HEK293 (cell line): ENCODE results near the gene PIK3CD.

ENCODE experiments used
- CTCF ChIA-PET: fragments of 350-600 bp; formaldehyde crosslinking; extraction: SDS; loops from one replicate; lab custom pipeline; 2021; ENCODE audit warnings: antibody characterized with exemption; lab: Yijun Ruan, JAX
- POLR2A ChIA-PET: fragments of 300-600 bp; formaldehyde crosslinking; extraction: SDS; loops from one replicate; lab custom pipeline; 2020; ENCODE audit warnings: antibody characterized with exemption, inconsistent platforms; lab: Yijun Ruan, JAX
- H3K27ac ChIP-seq: fragments of 200-500 bp; sonication (Bioruptor generic); 2 replicates; pipeline ENCODE4 v1.5.1; 2014; ENCODE audit warnings: low read depth, low read length, control low read depth, inconsistent platforms; ENCODE audit errors: extremely low read depth
- H3K36me3 ChIP-seq, 2 experiments: fragments of 200-500 bp in 1 of 2; sonication (Bioruptor generic) in 1 of 2; 1 replicate in 1 of 2; 2 replicates in 1 of 2; pipeline ENCODE4 v1.5.1; 2014 to 2017; ENCODE audit warnings: inconsistent platforms in 2 of 2, low read length in 2 of 2; ENCODE audit not compliant: control insufficient read depth in 2 of 2, insufficient read depth in 1 of 2
- H3K4me1 ChIP-seq: fragments of 200-500 bp; sonication (Bioruptor generic); 2 replicates; pipeline ENCODE4 v1.5.1; 2014; ENCODE audit warnings: mild to moderate bottlenecking, low read length, inconsistent platforms; ENCODE audit not compliant: control insufficient read depth, insufficient read depth
- H3K4me3 ChIP-seq: 2 replicates; pipeline ENCODE4 v1.5.1; 2011; ENCODE audit warnings: low read depth, mild to moderate bottlenecking, control low read depth, low read length, moderate library complexity
- H3K9me3 ChIP-seq: fragments of 200-500 bp; sonication (Bioruptor generic); 2 replicates; pipeline ENCODE4 v1.5.1; 2014; ENCODE audit warnings: low read depth, low read length, inconsistent platforms; ENCODE audit not compliant: control insufficient read depth, insufficient read depth
- EGR2 ChIP-seq: fragments of 450-650 bp; formaldehyde crosslinking; IDR thresholded peaks from 2 replicates; pipeline ENCODE4 v1.5.1; 2016; ENCODE audit warnings: low read depth, missing biosample characterization, missing genetic modification characterization
- REPIN1 ChIP-seq: fragments of 450-650 bp; formaldehyde crosslinking; IDR thresholded peaks from 2 replicates; pipeline ENCODE4 v1.5.1; 2017; ENCODE audit warnings: missing biosample characterization, missing genetic modification characterization, low read depth
- TRIM28 ChIP-seq: IDR thresholded peaks from 2 replicates; pipeline ENCODE4 v1.6.1; 2011; ENCODE audit warnings: low read length, control low read depth, borderline replicate concordance
- YY2 ChIP-seq: fragments of 450-650 bp; formaldehyde crosslinking; IDR thresholded peaks from 2 replicates; pipeline ENCODE4 v1.5.1; 2016; ENCODE audit warnings: missing biosample characterization, missing genetic modification characterization
- ZBTB8A ChIP-seq: fragments of 450-650 bp; formaldehyde crosslinking; IDR thresholded peaks from 2 replicates; pipeline ENCODE4 v1.5.1; 2016; ENCODE audit warnings: missing biosample characterization, missing genetic modification characterization
- ZFP37 ChIP-seq: fragments of 450-650 bp; formaldehyde crosslinking; IDR thresholded peaks from 2 replicates; pipeline ENCODE4 v1.5.1; 2016; ENCODE audit warnings: missing biosample characterization, missing genetic modification characterization
- ZNF169 ChIP-seq: fragments of 450-650 bp; formaldehyde crosslinking; IDR thresholded peaks from 2 replicates; pipeline ENCODE4 v1.5.1; 2016; ENCODE audit warnings: missing biosample characterization, missing genetic modification characterization
- ZNF184 ChIP-seq: fragments of 450-650 bp; IDR thresholded peaks from 2 replicates; pipeline ENCODE4 v1.5.1; 2018; ENCODE audit warnings: missing biosample characterization, mild to moderate bottlenecking, missing genetic modification characterization
- ZNF211 ChIP-seq: fragments of 450-650 bp; formaldehyde crosslinking; IDR thresholded peaks from 2 replicates; pipeline ENCODE4 v1.5.1; 2016; ENCODE audit warnings: low read depth, missing biosample characterization, missing genetic modification characterization
- ZNF274 ChIP-seq, 2 experiments: fragments of 200-500 bp in 1 of 2; fragments of 450-650 bp in 1 of 2; sonication (Bioruptor generic) in 1 of 2; formaldehyde crosslinking in 1 of 2; IDR thresholded peaks; 2 replicates each; pipeline versions ENCODE4 v1.5.1 to v1.6.1; 2014 to 2016; ENCODE audit warnings: borderline replicate concordance in 1 of 2, inconsistent platforms in 1 of 2, low read length in 1 of 2, missing biosample characterization in 1 of 2, missing genetic modification characterization in 1 of 2
- ZNF354C ChIP-seq: fragments of 450-650 bp; formaldehyde crosslinking; IDR thresholded peaks from 2 replicates; pipeline ENCODE4 v1.5.1; 2016; ENCODE audit warnings: missing biosample characterization, missing genetic modification characterization, low read depth, borderline replicate concordance
- ZNF501 ChIP-seq: fragments of 450-650 bp; formaldehyde crosslinking; IDR thresholded peaks from 2 replicates; pipeline ENCODE4 v1.5.1; 2016; ENCODE audit warnings: missing biosample characterization, missing genetic modification characterization
- ZNF510 ChIP-seq: fragments of 450-650 bp; formaldehyde crosslinking; IDR thresholded peaks from 2 replicates; pipeline ENCODE4 v1.5.1; 2018; ENCODE audit warnings: mild to moderate bottlenecking, missing genetic modification characterization, missing biosample characterization; ENCODE audit not compliant: insufficient replicate concordance
- ZNF529 ChIP-seq: fragments of 450-650 bp; formaldehyde crosslinking; IDR thresholded peaks from 2 replicates; pipeline ENCODE4 v1.5.1; 2017; ENCODE audit warnings: missing genetic modification characterization, missing biosample characterization; ENCODE audit not compliant: insufficient replicate concordance
- ZNF530 ChIP-seq: fragments of 450-650 bp; formaldehyde crosslinking; IDR thresholded peaks from 2 replicates; pipeline ENCODE4 v1.5.1; 2016; ENCODE audit warnings: low read depth, missing biosample characterization, missing genetic modification characterization
- ZNF555 ChIP-seq: fragments of 450-650 bp; formaldehyde crosslinking; conservative IDR thresholded peaks from 2 replicates; pipeline ENCODE4 v1.5.1; 2017; ENCODE audit warnings: missing biosample characterization, mild to moderate bottlenecking, missing genetic modification characterization, inconsistent platforms
- ZNF626 ChIP-seq: fragments of 450-650 bp; sonication (Bioruptor Pico); formaldehyde crosslinking; IDR thresholded peaks from 2 replicates; pipeline ENCODE4 v1.5.1; 2018; ENCODE audit warnings: missing biosample characterization, missing genetic modification characterization, inconsistent platforms
- ZNF670 ChIP-seq: fragments of 450-650 bp; formaldehyde crosslinking; IDR thresholded peaks from 2 replicates; pipeline ENCODE4 v1.5.1; 2016; ENCODE audit warnings: missing biosample characterization, missing genetic modification characterization, low read depth
- ZNF747 ChIP-seq: fragments of 450-650 bp; formaldehyde crosslinking; IDR thresholded peaks from 2 replicates; pipeline ENCODE4 v1.5.1; 2016; ENCODE audit warnings: missing biosample characterization, missing genetic modification characterization
- TF ChIP-seq, protein P1 (sequence below): fragments of 450-650 bp; formaldehyde crosslinking; IDR thresholded peaks from 2 replicates; pipeline ENCODE4 v1.5.1; 2016; ENCODE audit warnings: missing biosample characterization, missing genetic modification characterization
- TF ChIP-seq, protein P2 (sequence below): fragments of 450-650 bp; formaldehyde crosslinking; IDR thresholded peaks from 2 replicates; pipeline ENCODE4 v1.5.1; 2016; ENCODE audit warnings: missing biosample characterization, missing genetic modification characterization, low read depth
- TF ChIP-seq, protein P3 (sequence below): fragments of 450-650 bp; formaldehyde crosslinking; IDR thresholded peaks from 2 replicates; pipeline ENCODE4 v1.5.1; 2016; ENCODE audit warnings: missing biosample characterization, missing genetic modification characterization
- TF ChIP-seq, protein P4 (sequence below): fragments of 450-650 bp; formaldehyde crosslinking; IDR thresholded peaks from 2 replicates; pipeline ENCODE4 v1.5.1; 2017; ENCODE audit warnings: missing biosample characterization, missing genetic modification characterization

Gene PIK3CD

DNA sequence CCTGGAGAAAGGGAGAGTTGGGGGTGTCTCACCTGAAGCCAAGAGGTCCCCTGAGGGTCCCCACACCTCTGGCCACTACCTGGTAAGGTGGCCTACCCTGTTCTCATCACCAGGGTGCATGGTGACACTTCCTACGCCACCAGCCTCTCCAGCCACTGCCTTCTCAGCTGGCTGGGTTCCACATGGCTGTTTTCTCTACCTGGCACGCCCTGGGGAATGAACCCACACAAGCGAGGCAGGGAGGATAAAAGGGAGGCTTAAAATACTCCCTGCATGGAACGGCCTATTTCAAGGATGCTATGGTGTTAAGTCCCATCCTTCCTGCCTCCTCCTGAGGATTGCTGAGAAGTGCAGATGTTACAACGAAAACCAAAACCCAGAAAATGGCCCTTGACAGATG lies 84.7 kb downstream of the PIK3CD start:
- H3K9me3 ChIP-seq, result no peaks in the 10 kb centered on the region
- H3K27ac ChIP-seq, result no peak overlapping the region
- H3K4me1 ChIP-seq, result no peaks in the 10 kb centered on the region
- POLR2A ChIA-PET, result no interaction called here
- H3K4me3 ChIP-seq, result no peak overlapping the region
- peaks cover 23 to 97% of the 10 kb centered on the region in 2 experiments; a peak in 2 of 3 replicates for H3K36me3 ChIP-seq
- CTCF ChIA-PET, result interaction anchor here (0.7 to 2.1 kb wide), 2 partner anchors 16 to 34 kb away, joined by 4 to 8 read pairs; no protein-coding TSS in a partner anchor
- TF ChIP-seq ZNF555 (tag by site-specific recombination), result no peak
- no peak for TF ChIP-seq ZNF274 (IDR thresholded peaks at IDR 0.05; ENCODE audit: low read length)
- TF ChIP-seq ZNF274 (tag by site-specific recombination; IDR thresholded peaks at IDR 0.05; ENCODE audit: borderline replicate concordance), result no peak

DNA sequence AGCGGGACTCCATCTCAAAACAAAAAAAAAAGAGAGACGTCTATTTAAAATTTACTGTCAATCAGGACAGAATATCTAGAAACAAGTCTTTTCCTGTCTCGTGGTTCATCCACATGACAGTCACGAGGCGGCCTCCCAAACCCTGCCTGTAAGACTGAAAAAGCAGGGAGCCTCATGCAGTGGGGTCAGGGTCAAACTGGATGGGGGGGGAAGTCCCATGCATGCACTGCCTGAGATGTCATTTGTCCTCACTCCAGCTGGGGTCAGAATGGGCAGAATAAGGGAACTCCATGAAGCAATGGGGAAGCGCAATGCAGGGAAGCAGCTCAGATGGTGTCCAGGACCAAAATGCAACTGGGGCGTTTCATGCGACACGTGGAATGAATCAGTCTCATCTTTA lies 85.5 kb downstream of the PIK3CD start:
- Histone ChIP-seq H3K4me3 (no peak overlapping the region), H3K9me3 (no peaks in the 10 kb centered on the region), H3K36me3 (peaks cover 24 to 97% of the 10 kb centered on the region in 2 experiments; a peak in 2 of 3 replicates), H3K4me1 (no peaks in the 10 kb centered on the region), H3K27ac (no peak overlapping the region)
- ChIA-PET CTCF (interaction anchor here (0.7 to 2.1 kb wide), 2 partner anchors 17 to 791 kb away, joined by 3 to 8 read pairs; no protein-coding TSS in a partner anchor), POLR2A (no interaction called here)
- TF ChIP-seq ZNF354C (tag by site-specific recombination) (no peak), ZBTB8A (no peak), REPIN1 (tag by site-specific recombination) (no peak), ZNF501 (tag by site-specific recombination) (no peak), YY2 (tag by site-specific recombination) (no peak), ZNF169 (tag by site-specific recombination) (no peak), ZNF211 (tag by site-specific recombination) (no peak)
- TF ChIP-seq, protein P1, sequence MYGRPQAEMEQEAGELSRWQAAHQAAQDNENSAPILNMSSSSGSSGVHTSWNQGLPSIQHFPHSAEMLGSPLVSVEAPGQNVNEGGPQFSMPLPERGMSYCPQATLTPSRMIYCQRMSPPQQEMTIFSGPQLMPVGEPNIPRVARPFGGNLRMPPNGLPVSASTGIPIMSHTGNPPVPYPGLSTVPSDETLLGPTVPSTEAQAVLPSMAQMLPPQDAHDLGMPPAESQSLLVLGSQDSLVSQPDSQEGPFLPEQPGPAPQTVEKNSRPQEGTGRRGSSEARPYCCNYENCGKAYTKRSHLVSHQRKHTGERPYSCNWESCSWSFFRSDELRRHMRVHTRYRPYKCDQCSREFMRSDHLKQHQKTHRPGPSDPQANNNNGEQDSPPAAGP, result no peak

DNA sequence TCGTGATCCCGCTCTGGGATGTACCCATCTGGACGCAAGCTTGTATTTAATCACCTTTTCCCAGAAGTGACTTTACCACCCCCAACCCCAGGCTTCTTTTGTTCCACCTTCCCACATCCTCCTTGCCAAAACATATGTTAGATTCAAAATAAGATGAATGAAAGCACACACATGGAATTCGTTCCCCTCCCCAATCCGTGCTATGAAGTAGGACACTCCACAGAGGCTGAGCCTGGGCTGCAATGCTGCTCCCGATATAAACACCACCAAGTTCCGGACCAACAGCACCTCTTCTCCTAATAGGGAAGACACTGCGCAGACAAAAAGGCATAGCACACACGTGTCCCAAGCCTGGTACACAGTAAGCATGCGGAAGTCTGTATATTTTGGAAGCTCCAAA lies 86.1 kb downstream of the PIK3CD start:
- Histone ChIP-seq H3K4me3 (no peak overlapping the region), H3K27ac (no peak overlapping the region), H3K36me3 (peaks cover 28 to 95% of the 10 kb centered on the region in 2 experiments; a peak in 2 of 3 replicates), H3K9me3 (no peaks in the 10 kb centered on the region), H3K4me1 (no peaks in the 10 kb centered on the region)
- ChIA-PET CTCF (interaction anchor here (0.7 to 2.1 kb wide), 2 partner anchors 17 to 791 kb away, joined by 3 to 8 read pairs; no protein-coding TSS in a partner anchor), POLR2A (no interaction called here)
- TF ChIP-seq ZNF510 (tag by site-specific recombination), result no peak
- no peak for TF ChIP-seq ZNF530 (tag by site-specific recombination)
- TF ChIP-seq ZNF529, result no peak
- no peak for TF ChIP-seq EGR2 (tag by site-specific recombination)
- TF ChIP-seq, protein P2, sequence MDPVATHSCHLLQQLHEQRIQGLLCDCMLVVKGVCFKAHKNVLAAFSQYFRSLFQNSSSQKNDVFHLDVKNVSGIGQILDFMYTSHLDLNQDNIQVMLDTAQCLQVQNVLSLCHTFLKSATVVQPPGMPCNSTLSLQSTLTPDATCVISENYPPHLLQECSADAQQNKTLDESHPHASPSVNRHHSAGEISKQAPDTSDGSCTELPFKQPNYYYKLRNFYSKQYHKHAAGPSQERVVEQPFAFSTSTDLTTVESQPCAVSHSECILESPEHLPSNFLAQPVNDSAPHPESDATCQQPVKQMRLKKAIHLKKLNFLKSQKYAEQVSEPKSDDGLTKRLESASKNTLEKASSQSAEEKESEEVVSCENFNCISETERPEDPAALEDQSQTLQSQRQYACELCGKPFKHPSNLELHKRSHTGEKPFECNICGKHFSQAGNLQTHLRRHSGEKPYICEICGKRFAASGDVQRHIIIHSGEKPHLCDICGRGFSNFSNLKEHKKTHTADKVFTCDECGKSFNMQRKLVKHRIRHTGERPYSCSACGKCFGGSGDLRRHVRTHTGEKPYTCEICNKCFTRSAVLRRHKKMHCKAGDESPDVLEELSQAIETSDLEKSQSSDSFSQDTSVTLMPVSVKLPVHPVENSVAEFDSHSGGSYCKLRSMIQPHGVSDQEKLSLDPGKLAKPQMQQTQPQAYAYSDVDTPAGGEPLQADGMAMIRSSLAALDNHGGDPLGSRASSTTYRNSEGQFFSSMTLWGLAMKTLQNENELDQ, result no peak
- TF ChIP-seq ZNF747 (tag by site-specific recombination), result no peak
- TF ChIP-seq ZNF626 (tag by site-specific recombination), result no peak
- no peak for TF ChIP-seq ZFP37
- no peak for TF ChIP-seq TRIM28
- no peak for TF ChIP-seq ZNF670 (tag by site-specific recombination)
- TF ChIP-seq, protein P3, sequence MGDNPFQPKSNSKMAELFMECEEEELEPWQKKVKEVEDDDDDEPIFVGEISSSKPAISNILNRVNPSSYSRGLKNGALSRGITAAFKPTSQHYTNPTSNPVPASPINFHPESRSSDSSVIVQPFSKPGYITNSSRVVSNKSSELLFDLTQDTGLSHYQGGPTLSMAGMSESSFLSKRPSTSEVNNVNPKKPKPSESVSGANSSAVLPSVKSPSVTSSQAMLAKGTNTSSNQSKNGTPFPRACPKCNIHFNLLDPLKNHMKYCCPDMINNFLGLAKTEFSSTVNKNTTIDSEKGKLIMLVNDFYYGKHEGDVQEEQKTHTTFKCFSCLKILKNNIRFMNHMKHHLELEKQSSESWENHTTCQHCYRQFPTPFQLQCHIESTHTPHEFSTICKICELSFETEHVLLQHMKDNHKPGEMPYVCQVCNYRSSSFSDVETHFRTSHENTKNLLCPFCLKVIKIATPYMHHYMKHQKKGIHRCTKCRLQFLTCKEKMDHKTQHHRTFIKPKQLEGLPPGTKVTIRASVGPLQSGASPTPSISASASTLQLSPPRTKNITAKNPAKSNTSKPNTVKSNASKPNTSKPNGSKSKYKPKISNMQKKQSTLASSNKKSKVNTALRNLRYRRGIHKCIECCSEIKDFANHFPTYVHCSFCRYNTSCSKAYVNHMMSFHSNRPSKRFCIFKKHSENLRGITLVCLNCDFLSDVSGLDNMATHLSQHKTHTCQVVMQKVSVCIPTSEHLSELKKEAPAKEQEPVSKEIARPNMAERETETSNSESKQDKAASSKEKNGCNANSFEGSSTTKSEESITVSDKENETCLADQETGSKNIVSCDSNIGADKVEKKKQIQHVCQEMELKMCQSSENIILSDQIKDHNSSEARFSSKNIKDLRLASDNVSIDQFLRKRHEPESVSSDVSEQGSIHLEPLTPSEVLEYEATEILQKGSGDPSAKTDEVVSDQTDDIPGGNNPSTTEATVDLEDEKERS (tag by site-specific recombination), result no peak
- TF ChIP-seq ZNF184, result no peak
- TF ChIP-seq, protein P4, sequence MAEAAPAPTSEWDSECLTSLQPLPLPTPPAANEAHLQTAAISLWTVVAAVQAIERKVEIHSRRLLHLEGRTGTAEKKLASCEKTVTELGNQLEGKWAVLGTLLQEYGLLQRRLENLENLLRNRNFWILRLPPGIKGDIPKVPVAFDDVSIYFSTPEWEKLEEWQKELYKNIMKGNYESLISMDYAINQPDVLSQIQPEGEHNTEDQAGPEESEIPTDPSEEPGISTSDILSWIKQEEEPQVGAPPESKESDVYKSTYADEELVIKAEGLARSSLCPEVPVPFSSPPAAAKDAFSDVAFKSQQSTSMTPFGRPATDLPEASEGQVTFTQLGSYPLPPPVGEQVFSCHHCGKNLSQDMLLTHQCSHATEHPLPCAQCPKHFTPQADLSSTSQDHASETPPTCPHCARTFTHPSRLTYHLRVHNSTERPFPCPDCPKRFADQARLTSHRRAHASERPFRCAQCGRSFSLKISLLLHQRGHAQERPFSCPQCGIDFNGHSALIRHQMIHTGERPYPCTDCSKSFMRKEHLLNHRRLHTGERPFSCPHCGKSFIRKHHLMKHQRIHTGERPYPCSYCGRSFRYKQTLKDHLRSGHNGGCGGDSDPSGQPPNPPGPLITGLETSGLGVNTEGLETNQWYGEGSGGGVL, result no peak
